Neural cell (in vitro differentiated cells): ENCODE measurements around the gene PRR16. TPM values are rescaled to one million over a fixed set of nuclear protein-coding genes. Genes with fewer than 3 reads are reported as not detected.
"Not testable (repeated sequence)": the region's sequence is repeated elsewhere in the genome, so short reads cannot be mapped to it uniquely, and the experiment has no call there.

Source experiments
- H2AFZ ChIP-seq: fragments of 200-600, 300-800 bp; sonication (generic), shearing (Covaris generic); 2 replicates; pipeline ENCODE4 v1.6.0; 2014; ENCODE audit warnings: low read depth, mild to moderate bottlenecking, antibody characterized with exemption, low read length, moderate library complexity
- H3F3A ChIP-seq: fragments of 200-600 bp; shearing (Covaris generic); 2 replicates; pipeline ENCODE4 v1.6.1; 2016; ENCODE audit warnings: mild to moderate bottlenecking, moderate library complexity, mixed read lengths, antibody characterized with exemption, low read length; ENCODE audit not compliant: insufficient read depth, poor library complexity, severe bottlenecking
- H3K27ac ChIP-seq: fragments of 200-600, 300-800 bp; sonication (generic), shearing (Covaris generic); 2 replicates; pipeline ENCODE4 v1.5.1; 2014; ENCODE audit warnings: mild to moderate bottlenecking, low read length, moderate library complexity
- H3K27me3 ChIP-seq: fragments of 300-800, 200-600 bp; sonication (generic), shearing (Covaris generic); 2 replicates; pipeline ENCODE4 v1.6.0; 2014; ENCODE audit warnings: mild to moderate bottlenecking, low read depth, low read length, moderate library complexity; ENCODE audit not compliant: insufficient read depth
- H3K36me3 ChIP-seq: fragments of 300-800, 200-600 bp; sonication (generic), shearing (Covaris generic); 2 replicates; pipeline ENCODE4 v1.5.1; 2014; ENCODE audit warnings: mild to moderate bottlenecking, antibody characterized with exemption, low read length, moderate library complexity; ENCODE audit not compliant: insufficient read depth
- H3K4me2 ChIP-seq: fragments of 300-800, 200-600 bp; sonication (generic), shearing (Covaris generic); 2 replicates; pipeline ENCODE4 v1.6.0; 2014; ENCODE audit warnings: mild to moderate bottlenecking, low read length
- H3K4me3 ChIP-seq: fragments of 300-800, 200-600 bp; sonication (generic), shearing (Covaris generic); 2 replicates; pipeline ENCODE4 v1.5.1; 2014; ENCODE audit warnings: mild to moderate bottlenecking, low read length, moderate library complexity
- H3K79me2 ChIP-seq: fragments of 200-600 bp; shearing (Covaris generic); replicated peaks from 2 replicates; pipeline ENCODE4 v1.6.0; 2014; ENCODE audit warnings: mild to moderate bottlenecking, low read length, moderate library complexity; ENCODE audit not compliant: insufficient read depth
- H3K9ac ChIP-seq: fragments of 300-800, 200-600 bp; sonication (generic), shearing (Covaris generic); 2 replicates; pipeline ENCODE4 v1.6.1; 2016; ENCODE audit warnings: mild to moderate bottlenecking, low read length, mixed read lengths
- H3K9me2 ChIP-seq: fragments of 200-600 bp; shearing (Covaris generic); 2 replicates; pipeline ENCODE4 v1.6.1; 2016; ENCODE audit warnings: mild to moderate bottlenecking, low read length, mixed read lengths; ENCODE audit not compliant: insufficient read depth
- H3K9me3 ChIP-seq: fragments of 200-600, 300-800 bp; sonication (generic), shearing (Covaris generic); 2 replicates; pipeline ENCODE4 v1.6.1; 2016; ENCODE audit warnings: mild to moderate bottlenecking, mixed run types, low read length, moderate library complexity, mixed read lengths
- H4K20me1 ChIP-seq: fragments of 200-600 bp; shearing (Covaris generic); 2 replicates; pipeline ENCODE4 v1.6.1; 2016; ENCODE audit warnings: mild to moderate bottlenecking, mixed run types; ENCODE audit not compliant: insufficient read depth
- CTCF ChIP-seq: fragments of 450-650 bp; IDR thresholded peaks from 2 replicates; pipeline ENCODE4 v1.5.1; 2014; ENCODE audit warnings: antibody characterized with exemption, mild to moderate bottlenecking, moderate library complexity; ENCODE audit not compliant: poor library complexity, severe bottlenecking
- EP300 ChIP-seq: fragments of 450-650 bp; conservative IDR thresholded peaks from 2 replicates; pipeline ENCODE4 v1.6.1; 2014; ENCODE audit warnings: antibody characterized with exemption, mild to moderate bottlenecking, moderate library complexity; ENCODE audit not compliant: poor library complexity, severe bottlenecking
- EZH2 ChIP-seq: fragments of 200-600, 300-800 bp; shearing (Covaris generic), sonication (generic); IDR thresholded peaks from 2 replicates; pipeline ENCODE4 v1.6.1; 2014; ENCODE audit warnings: antibody characterized with exemption, low read length, borderline replicate concordance, mild to moderate bottlenecking; ENCODE audit not compliant: insufficient read depth, poor library complexity, severe bottlenecking
- MXI1 ChIP-seq: fragments of 450-650 bp; conservative IDR thresholded peaks from 2 replicates; pipeline ENCODE4 v1.6.1; 2014; ENCODE audit warnings: antibody characterized with exemption, mild to moderate bottlenecking; ENCODE audit not compliant: poor library complexity, severe bottlenecking
- POLR2AphosphoS5 ChIP-seq: IDR thresholded peaks from 2 replicates; pipeline ENCODE4 v1.6.1; 2012
- RAD21 ChIP-seq: fragments of 450-650 bp; conservative IDR thresholded peaks from 2 replicates; pipeline ENCODE4 v1.6.1; 2014; ENCODE audit warnings: antibody characterized with exemption, mild to moderate bottlenecking, moderate library complexity
- SMC3 ChIP-seq: fragments of 450-650 bp; conservative IDR thresholded peaks from 2 replicates; pipeline ENCODE4 v1.6.1; 2014; ENCODE audit warnings: antibody characterized with exemption, mild to moderate bottlenecking, moderate library complexity; ENCODE audit not compliant: poor library complexity
- TAF1 ChIP-seq: IDR thresholded peaks from 2 replicates; pipeline ENCODE4 v1.6.1; 2012; ENCODE audit warnings: low read depth
- polyA plus RNA-seq: library from polyadenylated mRNA; depleted of rRNA; stranded (reverse); fragments of >200 nt; gene quantifications from 2 replicates; pipeline ENCODE4 v1.2.3, GENCODE V29; 2014
- TF ChIP-seq, protein P1 (sequence below): IDR thresholded peaks from 2 replicates; pipeline ENCODE4 v1.6.1; 2012; ENCODE audit warnings: borderline replicate concordance

Gene PRR16
- polyA plus RNA-seq, 1 donor from 2014 or later = 1.7 TPM

- Histone ChIP-seq H3K36me3 (no peaks in the 10 kb centered on the region), H3K4me2 (no peak overlapping the region), H3K4me3 (no peak overlapping the region), H3K27ac (no peak overlapping the region), H3K9ac (no peak overlapping the region), H3F3A (no peaks in the 10 kb centered on the region), H2AFZ (no peak overlapping the region), H3K9me2 (no peaks in the 10 kb centered on the region), H3K27me3 (no peaks in the 10 kb centered on the region), H3K79me2 (no peaks in the 10 kb centered on the region), H4K20me1 (no peaks in the 10 kb centered on the region), H3K9me3 (no peaks in the 10 kb centered on the region)
- TF ChIP-seq EP300 = peak; percentile 68
- no peak for TF ChIP-seq SMC3
- TF ChIP-seq, protein P1, sequence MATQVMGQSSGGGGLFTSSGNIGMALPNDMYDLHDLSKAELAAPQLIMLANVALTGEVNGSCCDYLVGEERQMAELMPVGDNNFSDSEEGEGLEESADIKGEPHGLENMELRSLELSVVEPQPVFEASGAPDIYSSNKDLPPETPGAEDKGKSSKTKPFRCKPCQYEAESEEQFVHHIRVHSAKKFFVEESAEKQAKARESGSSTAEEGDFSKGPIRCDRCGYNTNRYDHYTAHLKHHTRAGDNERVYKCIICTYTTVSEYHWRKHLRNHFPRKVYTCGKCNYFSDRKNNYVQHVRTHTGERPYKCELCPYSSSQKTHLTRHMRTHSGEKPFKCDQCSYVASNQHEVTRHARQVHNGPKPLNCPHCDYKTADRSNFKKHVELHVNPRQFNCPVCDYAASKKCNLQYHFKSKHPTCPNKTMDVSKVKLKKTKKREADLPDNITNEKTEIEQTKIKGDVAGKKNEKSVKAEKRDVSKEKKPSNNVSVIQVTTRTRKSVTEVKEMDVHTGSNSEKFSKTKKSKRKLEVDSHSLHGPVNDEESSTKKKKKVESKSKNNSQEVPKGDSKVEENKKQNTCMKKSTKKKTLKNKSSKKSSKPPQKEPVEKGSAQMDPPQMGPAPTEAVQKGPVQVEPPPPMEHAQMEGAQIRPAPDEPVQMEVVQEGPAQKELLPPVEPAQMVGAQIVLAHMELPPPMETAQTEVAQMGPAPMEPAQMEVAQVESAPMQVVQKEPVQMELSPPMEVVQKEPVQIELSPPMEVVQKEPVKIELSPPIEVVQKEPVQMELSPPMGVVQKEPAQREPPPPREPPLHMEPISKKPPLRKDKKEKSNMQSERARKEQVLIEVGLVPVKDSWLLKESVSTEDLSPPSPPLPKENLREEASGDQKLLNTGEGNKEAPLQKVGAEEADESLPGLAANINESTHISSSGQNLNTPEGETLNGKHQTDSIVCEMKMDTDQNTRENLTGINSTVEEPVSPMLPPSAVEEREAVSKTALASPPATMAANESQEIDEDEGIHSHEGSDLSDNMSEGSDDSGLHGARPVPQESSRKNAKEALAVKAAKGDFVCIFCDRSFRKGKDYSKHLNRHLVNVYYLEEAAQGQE = no peak
- peak; percentile 69 for TF ChIP-seq POLR2AphosphoS5
- no peak for TF ChIP-seq CTCF
- no peak for TF ChIP-seq EZH2
- TF ChIP-seq TAF1 = no peak
- no peak for TF ChIP-seq MXI1
- no peak for TF ChIP-seq RAD21
Observed at GRCh38 chr5:120697147-120697546, 233.0 kb downstream of the PRR16 start.

GRCh38 chr5:120697670-120698327 lies 233.7 kb downstream of the PRR16 start:
- H3K9me3 ChIP-seq, H3F3A ChIP-seq, H3K27ac ChIP-seq, H3K4me3 ChIP-seq, H3K9me2 ChIP-seq, H3K4me2 ChIP-seq, H3K79me2 ChIP-seq, H3K36me3 ChIP-seq, H4K20me1 ChIP-seq, H3K27me3 ChIP-seq, H2AFZ ChIP-seq, H3K9ac ChIP-seq: not testable (repeated sequence)

DNA sequence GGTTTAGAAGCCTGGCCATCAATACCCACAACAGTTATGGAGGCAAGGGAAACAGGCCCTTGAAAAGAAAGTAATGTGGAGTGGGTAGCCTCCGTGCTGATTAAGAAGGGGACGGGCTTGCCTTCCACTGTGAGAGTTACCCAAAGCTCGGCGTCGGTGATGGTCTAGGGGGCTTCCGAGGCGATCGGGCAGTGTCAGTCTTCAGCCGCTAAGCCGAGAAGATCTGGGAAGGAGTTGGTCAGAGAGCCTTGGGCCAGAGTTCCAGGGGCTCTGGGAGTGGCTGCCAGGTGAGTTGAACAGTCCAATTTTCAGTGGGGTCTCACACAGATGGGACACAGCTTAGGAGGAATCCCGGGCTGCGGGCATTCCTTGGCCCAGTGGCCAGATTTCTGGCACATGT lies 236.6 kb downstream of the PRR16 start:
- not testable (repeated sequence) for H3F3A ChIP-seq, H3K4me3 ChIP-seq, H3K9me3 ChIP-seq, H3K27me3 ChIP-seq, H3K9me2 ChIP-seq, H3K27ac ChIP-seq, H4K20me1 ChIP-seq, H3K36me3 ChIP-seq, H3K79me2 ChIP-seq, H2AFZ ChIP-seq, H3K4me2 ChIP-seq, H3K9ac ChIP-seq

- not testable (repeated sequence) for H3F3A ChIP-seq, H3K27ac ChIP-seq, H3K36me3 ChIP-seq, H3K27me3 ChIP-seq, H3K9ac ChIP-seq, H3K9me2 ChIP-seq, H3K4me2 ChIP-seq, H2AFZ ChIP-seq, H3K9me3 ChIP-seq, H3K4me3 ChIP-seq, H3K79me2 ChIP-seq, H4K20me1 ChIP-seq
Observed at GRCh38 chr5:120702817-120703538, 238.9 kb downstream of the PRR16 start.
